HK-2 (cell line): Measurements from ENCODE around the gene UGT1A10.

Experiments
- DNase-seq: peaks from one replicate; pipeline ENCODE4 v3.0.0-alpha.2; 2018; ENCODE audit not compliant: unreplicated experiment

The UGT1A10 gene

GRCh38 chr2:233822101-233822771 is 186.0 kb downstream of the UGT1A10 start:
- no peak for DNase-seq
